HG03378 (cell line): ENCODE data around the gene TSPAN8.
"Not testable (repeated sequence)": the region's sequence is repeated elsewhere in the genome, so short reads cannot be mapped to it uniquely, and the experiment has no call there.

Experiments used
- ATAC-seq: cut with Tn5 transposase; IDR thresholded peaks from one replicate; pipeline ENCODE4 v1.9.1; 2021; ENCODE audit warnings: mild to moderate bottlenecking, moderate library complexity; ENCODE audit not compliant: unreplicated experiment

TSPAN8 gene

GRCh38 chr12:71164568-71165197 lies 6.9 kb upstream of the TSPAN8 start:
- no peak for ATAC-seq

GRCh38 chr12:71164166-71164565 lies 6.4 kb upstream of the TSPAN8 start:
- ATAC-seq, result no peak

- ATAC-seq, result no peak
These were observed 5.3 kb upstream of the TSPAN8 start for GRCh38 chr12:71162832-71163763.

GRCh38 chr12:71161591-71161990 lies 3.8 kb upstream of the TSPAN8 start:
- ATAC-seq, result no peak

- no peak for ATAC-seq
These were observed 2.8 kb upstream of the TSPAN8 start for GRCh38 chr12:71160585-71160984.

- no peak for ATAC-seq
These were observed 2.1 kb upstream of the TSPAN8 start for GRCh38 chr12:71159878-71160277.

GRCh38 chr12:71159264-71159663 lies 1.5 kb upstream of the TSPAN8 start:
- no peak for ATAC-seq

- no peak for ATAC-seq
These were observed 623 bp upstream of the TSPAN8 start for GRCh38 chr12:71158361-71158882.

- ATAC-seq, result no peak
These were observed 2.6 kb downstream of the TSPAN8 start for GRCh38 chr12:71155225-71155624.

GRCh38 chr12:71152851-71153250 lies 4.9 kb downstream of the TSPAN8 start:
- no peak for ATAC-seq

GRCh38 chr12:71150041-71150440 lies 7.8 kb downstream of the TSPAN8 start:
- ATAC-seq, result not testable (repeated sequence)

GRCh38 chr12:71144682-71145081 lies 13.1 kb downstream of the TSPAN8 start:
- no peak for ATAC-seq

GRCh38 chr12:71142956-71143355 lies 14.8 kb downstream of the TSPAN8 start:
- no peak for ATAC-seq

- ATAC-seq, result no peak
These were observed 15.8 kb downstream of the TSPAN8 start for GRCh38 chr12:71142016-71142415.

GRCh38 chr12:71141378-71141926 lies 16.3 kb downstream of the TSPAN8 start:
- no peak for ATAC-seq

GRCh38 chr12:71139153-71139735 lies 18.6 kb downstream of the TSPAN8 start:
- no peak for ATAC-seq

- ATAC-seq, result no peak
These were observed 19.8 kb downstream of the TSPAN8 start for GRCh38 chr12:71138011-71138410.

GRCh38 chr12:71135812-71136176 lies 22.0 kb downstream of the TSPAN8 start:
- no peak for ATAC-seq

- no peak for ATAC-seq
These were observed 22.6 kb downstream of the TSPAN8 start for GRCh38 chr12:71135077-71135811.

- no peak for ATAC-seq
These were observed 23.4 kb downstream of the TSPAN8 start for GRCh38 chr12:71134405-71134804.
